Colonic mucosa (tissue), 4 donors: ENCODE data around the gene NCAM2. TPM values are rescaled to one million over a fixed set of nuclear protein-coding genes. Genes with fewer than 3 reads are reported as not detected.

Source experiments
- DNase-seq: peaks from one replicate; pipeline ENCODE4 v3.0.0-alpha.2; 2020
- H3K27ac ChIP-seq: fragments of 200-600 bp; one replicate; pipeline ENCODE4 v1.8.0; 2021
- H3K27me3 ChIP-seq: fragments of 200-600 bp; one replicate; pipeline ENCODE4 v1.8.0; 2021
- H3K36me3 ChIP-seq: fragments of 200-600 bp; one replicate; pipeline ENCODE4 v1.8.0; 2021
- H3K4me1 ChIP-seq: fragments of 200-600 bp; one replicate; pipeline ENCODE4 v1.8.0; 2021; ENCODE audit warnings: mild to moderate bottlenecking
- H3K4me3 ChIP-seq: fragments of 200-600 bp; one replicate; pipeline ENCODE4 v1.8.0; 2021
- H3K9ac ChIP-seq, 2 donors: one replicate each; pipeline ENCODE4 v1.7.0; 2013; ENCODE audit warnings: control low read depth in 2 of 2, low read depth in 2 of 2, low read length in 2 of 2
- H3K9me3 ChIP-seq: fragments of 200-600 bp; one replicate; pipeline ENCODE4 v1.8.0; 2021
- CTCF ChIP-seq: fragments of 200-600 bp; IDR thresholded peaks from one replicate; pipeline ENCODE4 v1.8.0; 2022; ENCODE audit warnings: antibody characterized with exemption, mild to moderate bottlenecking
- intact Hi-C: fragments of 100-400 bp; cut with DNase I; formaldehyde crosslinking; loops from one replicate; pipeline ENCODE4 v1.14.1; 2022
- total RNA-seq, 2 donors: library from RNA; stranded (reverse); fragmentation: NEBNext Ultra II Directional in 1 of 2; extraction: Animal tissue kit (Norgen Biotek cat#: 25700) in 1 of 2; gene quantifications; one replicate each; pipeline ENCODE4 v1.2.1, GENCODE V29; 2021
- donor health status: healthy.
- donor health status: DM: no; HTN: no; CAD: no.
- donor health status: DM: no; HTN: no; CAD: no.

The NCAM2 gene
- total RNA-seq, 2 donors from 2014 or later: 0.52 to 2.8 TPM

DNA sequence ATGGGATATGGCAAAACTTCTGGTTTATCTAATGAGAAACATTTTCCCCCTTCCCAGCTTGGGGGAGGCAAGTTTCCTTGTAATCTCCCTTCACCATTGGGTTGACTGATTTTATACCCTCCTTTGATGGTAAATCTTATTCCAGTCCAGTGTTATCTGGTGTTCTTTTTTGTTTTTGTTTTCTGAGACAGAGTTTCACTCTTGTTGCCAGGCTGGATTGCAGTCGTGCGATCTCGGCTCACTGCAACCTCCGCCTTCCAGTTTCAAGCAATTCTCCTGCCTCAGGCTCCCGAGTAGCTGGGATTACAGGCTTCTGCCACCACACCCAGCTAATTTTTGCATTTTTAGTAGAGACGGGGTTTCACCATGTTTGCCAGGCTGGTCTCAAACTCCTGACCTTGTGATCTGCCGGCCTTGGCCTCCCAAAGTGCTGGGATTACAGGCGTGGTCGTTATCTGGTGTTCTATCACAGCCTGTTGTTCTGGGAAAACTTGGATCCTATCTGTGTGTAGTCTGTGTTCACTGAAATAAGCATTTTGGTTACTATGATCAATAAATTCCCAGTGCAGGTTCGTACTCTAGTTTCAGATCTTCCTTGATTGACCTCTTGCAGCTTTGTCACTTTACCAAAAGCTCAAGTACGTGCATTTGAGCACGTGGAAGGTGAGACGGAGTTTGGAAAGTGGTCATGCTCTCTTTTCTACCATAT, 281.1 kb downstream of the NCAM2 start:
- Histone ChIP-seq H3K36me3 (no peaks in the 10 kb centered on the region), H3K9me3 (no peaks in the 10 kb centered on the region), H3K27ac (no peak overlapping the region), H3K4me1 (no peaks in the 10 kb centered on the region), H3K9ac (no peak overlapping the region), H3K27me3 (no peaks in the 10 kb centered on the region), H3K4me3 (no peak overlapping the region)
- no peak for TF ChIP-seq CTCF
- intact Hi-C loops: no loop called here
- DNase-seq: no peak

DNA sequence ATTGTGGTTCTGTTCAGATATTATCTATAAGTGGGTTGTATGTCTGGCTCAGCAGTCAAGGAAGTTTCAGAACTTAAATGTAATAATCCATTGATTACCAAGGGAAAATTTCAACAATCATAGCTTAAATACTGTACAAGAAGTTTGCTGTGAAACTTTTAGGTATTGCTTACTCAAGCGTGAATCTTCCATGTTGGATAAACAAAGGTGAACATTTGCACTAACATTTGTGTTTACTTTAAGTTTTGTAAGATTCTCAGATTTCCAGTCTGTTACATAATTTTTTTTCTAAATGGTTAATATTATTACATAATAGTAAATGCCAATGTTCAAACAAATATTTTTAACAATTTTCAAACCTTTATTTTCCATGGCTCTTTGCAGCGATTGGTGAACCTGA, 285.6 kb downstream of the NCAM2 start:
- H3K27me3 ChIP-seq: no peaks in the 10 kb centered on the region
- TF ChIP-seq CTCF: no peak
- no peaks in the 10 kb centered on the region for H3K4me1 ChIP-seq
- no peak overlapping the region for H3K27ac ChIP-seq
- no peaks in the 10 kb centered on the region for H3K9me3 ChIP-seq
- intact Hi-C loops: no loop called here
- no peak overlapping the region for H3K9ac ChIP-seq
- DNase-seq: no peak
- no peak overlapping the region for H3K4me3 ChIP-seq
- H3K36me3 ChIP-seq: no peaks in the 10 kb centered on the region

- TF ChIP-seq CTCF: no peak
- Histone ChIP-seq H3K9ac (no peak overlapping the region), H3K27ac (no peak overlapping the region), H3K4me3 (no peak overlapping the region), H3K9me3 (no peaks in the 10 kb centered on the region), H3K36me3 (no peaks in the 10 kb centered on the region), H3K27me3 (no peaks in the 10 kb centered on the region), H3K4me1 (no peaks in the 10 kb centered on the region)
- intact Hi-C loops: no loop called here
- DNase-seq: no peak
Observed at GRCh38 chr21:21286170-21286798, 288.1 kb downstream of the NCAM2 start.

DNA sequence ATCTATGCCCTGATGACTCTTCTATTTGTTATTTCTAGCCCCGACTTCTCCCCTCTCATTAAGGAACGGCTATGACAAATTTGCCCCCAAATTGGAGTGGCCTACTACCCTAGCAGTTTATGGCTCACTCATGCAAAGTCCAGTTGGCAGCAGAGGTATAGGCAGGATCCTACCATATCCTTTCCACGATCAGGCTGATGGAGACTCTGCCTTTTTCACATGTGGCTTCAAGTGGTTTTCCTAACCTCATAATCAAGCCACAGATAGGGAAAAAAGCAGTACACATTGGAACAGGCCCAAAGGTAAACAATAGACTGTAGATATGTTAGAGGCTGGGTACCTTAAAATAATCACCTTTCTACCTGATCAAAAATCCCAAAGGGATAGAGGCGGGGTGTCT, 292.5 kb downstream of the NCAM2 start:
- no peak for TF ChIP-seq CTCF
- no peak for DNase-seq
- Histone ChIP-seq H3K9me3 (no peaks in the 10 kb centered on the region), H3K9ac (no peak overlapping the region), H3K4me1 (no peaks in the 10 kb centered on the region), H3K27ac (no peak overlapping the region), H3K27me3 (no peaks in the 10 kb centered on the region), H3K36me3 (no peaks in the 10 kb centered on the region), H3K4me3 (no peak overlapping the region)
- intact Hi-C loops: no loop called here

DNA sequence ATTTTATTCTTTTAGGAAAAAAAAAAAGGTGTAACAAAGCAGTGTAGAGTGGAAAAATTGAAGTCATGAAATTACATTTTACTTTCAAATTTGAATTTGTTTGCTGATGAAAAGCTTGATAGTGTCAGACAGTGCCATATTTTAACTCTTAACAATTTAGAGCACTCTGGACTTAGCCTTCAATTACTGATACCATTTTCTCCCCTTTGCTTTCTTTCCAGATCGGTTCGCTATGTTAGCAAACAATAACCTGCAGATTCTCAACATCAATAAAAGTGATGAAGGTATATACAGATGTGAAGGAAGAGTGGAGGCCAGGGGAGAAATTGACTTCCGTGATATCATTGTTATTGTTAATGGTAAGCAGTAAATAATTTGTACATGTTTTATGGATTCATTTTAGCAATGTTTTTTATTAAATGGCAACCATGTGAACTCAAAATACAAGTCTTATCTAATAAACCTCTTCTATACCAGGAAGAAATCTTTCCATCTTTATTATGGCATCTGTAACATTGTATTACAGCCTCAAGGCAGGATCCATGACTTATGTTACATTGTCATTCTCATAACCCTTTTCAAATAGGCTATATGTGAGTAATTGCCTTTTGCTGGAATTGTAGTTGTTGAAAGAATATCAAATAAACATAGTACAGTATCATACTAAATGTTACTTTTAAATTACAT, 293.8 kb downstream of the NCAM2 start:
- Histone ChIP-seq H3K9ac (no peak overlapping the region), H3K27me3 (no peaks in the 10 kb centered on the region), H3K4me3 (no peak overlapping the region), H3K27ac (no peak overlapping the region), H3K9me3 (no peaks in the 10 kb centered on the region), H3K36me3 (no peaks in the 10 kb centered on the region), H3K4me1 (no peaks in the 10 kb centered on the region)
- intact Hi-C loops: no loop called here
- DNase-seq: no peak
- no peak for TF ChIP-seq CTCF
